Stimulated activated CD4-positive, alpha-beta T cell treated with anti-CD3 and anti-CD28 coated beads, Interleukin-1b, Interleukin-23, amount 100 ng/mL, for 4 hours (primary cell): Measurements from ENCODE around the gene DNM1L.
"Not testable (repeated sequence)": the region's sequence is repeated elsewhere in the genome, so short reads cannot be mapped to it uniquely, and the experiment has no call there.

Experiments used
- DNase-seq, 2 donors: peaks; one replicate each; pipeline ENCODE4 v3.0.0-alpha.2; 2020; ENCODE audit warnings: low read depth in 2 of 2

The DNM1L gene

GRCh38 chr12:32697445-32697844 lies 18.3 kb downstream of the DNM1L start:
- no peak for DNase-seq

GRCh38 chr12:32698285-32698684 lies 19.2 kb downstream of the DNM1L start:
- DNase-seq: no peak

GRCh38 chr12:32699437-32699836 lies 20.3 kb downstream of the DNM1L start:
- DNase-seq: not testable (repeated sequence)

GRCh38 chr12:32702473-32702872 lies 23.4 kb downstream of the DNM1L start:
- DNase-seq: no peak

- DNase-seq: no peak
These were observed 23.8 kb downstream of the DNM1L start for GRCh38 chr12:32702946-32703345.

GRCh38 chr12:32705783-32706182 lies 26.7 kb downstream of the DNM1L start:
- DNase-seq: no peak

- no peak for DNase-seq
These were observed 27.4 kb downstream of the DNM1L start for GRCh38 chr12:32706335-32707024.

- DNase-seq: no peak
These were observed 29.8 kb downstream of the DNM1L start for GRCh38 chr12:32708926-32709325.

GRCh38 chr12:32714772-32715171 lies 35.7 kb downstream of the DNM1L start:
- DNase-seq: no peak

- no peak for DNase-seq
These were observed 39.8 kb downstream of the DNM1L start for GRCh38 chr12:32718926-32719325.

- not testable (repeated sequence) for DNase-seq
These were observed 46.2 kb downstream of the DNM1L start for GRCh38 chr12:32725308-32725707.

- no peak for DNase-seq
These were observed 47.2 kb downstream of the DNM1L start for GRCh38 chr12:32726286-32726685.

GRCh38 chr12:32727237-32727636 lies 48.1 kb downstream of the DNM1L start:
- DNase-seq: no peak

- no peak for DNase-seq
These were observed 55.9 kb downstream of the DNM1L start for GRCh38 chr12:32734952-32735351.

- no peak for DNase-seq
These were observed 57.3 kb downstream of the DNM1L start for GRCh38 chr12:32736445-32736844.

GRCh38 chr12:32737715-32738114 lies 58.6 kb downstream of the DNM1L start:
- DNase-seq: no peak

GRCh38 chr12:32739279-32739678 lies 60.2 kb downstream of the DNM1L start:
- no peak for DNase-seq

GRCh38 chr12:32742133-32742532 lies 63.0 kb downstream of the DNM1L start:
- no peak for DNase-seq

- no peak for DNase-seq
These were observed 64.2 kb downstream of the DNM1L start for GRCh38 chr12:32743264-32743663.

- DNase-seq: no peak
These were observed 74.5 kb downstream of the DNM1L start for GRCh38 chr12:32753605-32754004.

GRCh38 chr12:32754111-32754510 lies 75.0 kb downstream of the DNM1L start:
- DNase-seq: no peak

GRCh38 chr12:32755051-32755653 lies 76.1 kb downstream of the DNM1L start:
- DNase-seq: peak; percentile 42 to 63

- DNase-seq: peak; percentile 76 to 81
These were observed 76.8 kb downstream of the DNM1L start, which contains the start of gene YARS2 for GRCh38 chr12:32755654-32756475. TSS of gene YARS2 (minus strand) at chr12:32755897. CDS start at chr12:32755874, 23 bp downstream.
